HepG2 (cell line): Measurements from ENCODE around the gene ENDOD1. TPM values are rescaled to one million over a fixed set of nuclear protein-coding genes. Genes with fewer than 3 reads are reported as not detected.

Source experiments
- AHR ChIP-seq: IDR thresholded peaks from 2 replicates; pipeline ENCODE4 v1.6.1; 2018; ENCODE audit warnings: missing genetic modification reagents, missing compliant biosample characterization
- ATF6 ChIP-seq: sonication (generic); formaldehyde crosslinking; conservative IDR thresholded peaks from 2 replicates; pipeline ENCODE4 v1.4.0; 2020; ENCODE audit warnings: missing genetic modification reagents
- BRCA1 ChIP-seq: sonication (generic); formaldehyde crosslinking; IDR thresholded peaks from 2 replicates; pipeline ENCODE4 v1.4.0; 2020; ENCODE audit warnings: missing genetic modification reagents
- GLMP ChIP-seq: sonication (generic); formaldehyde crosslinking; IDR thresholded peaks from 2 replicates; pipeline ENCODE4 v1.9.0; 2021; ENCODE audit warnings: missing genetic modification reagents, mild to moderate bottlenecking, borderline replicate concordance
- HCFC1 ChIP-seq: fragments of 150-350 bp; IDR thresholded peaks from 2 replicates; pipeline ENCODE4 v1.6.1; 2014; ENCODE audit warnings: low read depth, low read length
- KDM4B ChIP-seq: sonication (generic); formaldehyde crosslinking; IDR thresholded peaks from 2 replicates; pipeline ENCODE4 v1.4.0; 2020; ENCODE audit warnings: missing genetic modification reagents
- KMT2B ChIP-seq: IDR thresholded peaks from 2 replicates; pipeline ENCODE4 v1.6.1; 2016; ENCODE audit warnings: missing genetic modification reagents, missing compliant biosample characterization
- PLSCR1 ChIP-seq: sonication (generic); formaldehyde crosslinking; IDR thresholded peaks from 2 replicates; pipeline ENCODE4 v1.5.0; 2020; ENCODE audit warnings: missing genetic modification reagents, mild to moderate bottlenecking, borderline replicate concordance
- POLR2AphosphoS2 ChIP-seq: IDR thresholded peaks from 2 replicates; pipeline ENCODE4 v1.6.1; 2011; ENCODE audit warnings: low read depth, low read length, improper control_type of control experiment
- RAD21 ChIP-seq: fragments of 450-650 bp; formaldehyde crosslinking; IDR thresholded peaks from 2 replicates; pipeline ENCODE4 v1.5.0; 2020; ENCODE audit warnings: mild to moderate bottlenecking
- SAP130 ChIP-seq: IDR thresholded peaks from 2 replicates; pipeline ENCODE4 v1.6.1; 2016; ENCODE audit warnings: low read depth
- TBX2 ChIP-seq: sonication (generic); formaldehyde crosslinking; IDR thresholded peaks from 2 replicates; pipeline ENCODE4 v1.5.0; 2020; ENCODE audit warnings: missing genetic modification reagents, mild to moderate bottlenecking, borderline replicate concordance
- ZNF138 ChIP-seq: sonication (generic); formaldehyde crosslinking; IDR thresholded peaks from 2 replicates; pipeline ENCODE4 v1.5.0; 2020; ENCODE audit warnings: mild to moderate bottlenecking, low read depth, missing genetic modification reagents
- ZNF446 ChIP-seq: sonication (generic); formaldehyde crosslinking; IDR thresholded peaks from 2 replicates; pipeline ENCODE4 v1.5.0; 2020; ENCODE audit warnings: mild to moderate bottlenecking, missing genetic modification reagents
- ZNF484 ChIP-seq: sonication (generic); formaldehyde crosslinking; IDR thresholded peaks from 2 replicates; pipeline ENCODE4 v1.5.1; 2020; ENCODE audit warnings: mild to moderate bottlenecking, low read depth, missing genetic modification reagents, borderline replicate concordance
- ZNF496 ChIP-seq: sonication (generic); formaldehyde crosslinking; IDR thresholded peaks from 2 replicates; pipeline ENCODE4 v1.8.1; 2023; ENCODE audit warnings: mild to moderate bottlenecking, moderate library complexity, missing genetic modification reagents; ENCODE audit not compliant: insufficient replicate concordance
- ZNF546 ChIP-seq: sonication (generic); formaldehyde crosslinking; conservative IDR thresholded peaks from 2 replicates; pipeline ENCODE4 v1.8.1; 2023; ENCODE audit warnings: mild to moderate bottlenecking, missing genetic modification reagents
- ZNF569 ChIP-seq: sonication (generic); formaldehyde crosslinking; IDR thresholded peaks from 2 replicates; pipeline ENCODE4 v1.5.0; 2020; ENCODE audit warnings: mild to moderate bottlenecking, missing genetic modification reagents, moderate library complexity, borderline replicate concordance
- polyA plus RNA-seq, 8 experiments: library from polyadenylated mRNA; depleted of rRNA in 3 of 8; stranded (reverse) in 7 of 8; unstranded in 1 of 8; fragments of >200 nt; fragmentation: Illumina TruSeq in 4 of 8; extraction: Trizol in 4 of 8; gene quantifications; 2 replicates each; pipeline versions ENCODE4 v1.2.1 to v1.2.3, GENCODE V29; 2011 to 2016; ENCODE audit warnings: low read depth in 4 of 8, missing spikeins in 1 of 8, mixed read lengths in 1 of 8; ENCODE audit not compliant: insufficient read depth in 1 of 8
- total RNA-seq, 5 experiments: library from RNA; depleted of rRNA; stranded (reverse); fragments of >200 nt; fragmentation: Illumina TruSeq; extraction: Trizol; gene quantifications; 2 replicates each; pipeline ENCODE4 v1.2.3, GENCODE V29; 2016; ENCODE audit warnings: low read depth in 1 of 5
- TF ChIP-seq, protein P1 (sequence below): sonication (generic); formaldehyde crosslinking; IDR thresholded peaks from 2 replicates; pipeline ENCODE4 v1.5.1; 2020; ENCODE audit warnings: mild to moderate bottlenecking, missing genetic modification reagents

The ENDOD1 gene
- total and polyA plus RNA-seq, 2 of the 13 experiments (the other 11 are each of a cell fraction or from before 2014, with no cell fraction given): 2.0 to 6.8 TPM

GRCh38 chr11:95089620-95090542 lies at the start of gene ENDOD1 (continued):
- no peak for TF ChIP-seq RAD21 (CRISPR knock-in tag)
- no peak for TF ChIP-seq ATF6 (CRISPR knock-in tag)
- TF ChIP-seq BRCA1 (CRISPR knock-in tag): no peak
- TF ChIP-seq ZNF569 (CRISPR knock-in tag): no peak
- TF ChIP-seq POLR2AphosphoS2: no peak
- peak; percentile 24; the same call in 1 of the 2 replicates for TF ChIP-seq SAP130 (CRISPR knock-in tag)
- TF ChIP-seq GLMP: no peak
- TF ChIP-seq ZNF496: no peak
- no peak for TF ChIP-seq PLSCR1 (CRISPR knock-in tag)
- no peak for TF ChIP-seq KDM4B (CRISPR knock-in tag)
- no peak for TF ChIP-seq AHR (CRISPR knock-in tag)
- no peak for TF ChIP-seq TBX2 (CRISPR knock-in tag)
- no peak for TF ChIP-seq ZNF446 (CRISPR knock-in tag)
- TF ChIP-seq HCFC1: no peak
- TF ChIP-seq KMT2B (CRISPR knock-in tag): no peak
- no peak for TF ChIP-seq ZNF484 (CRISPR knock-in tag)
- TF ChIP-seq, protein P1, sequence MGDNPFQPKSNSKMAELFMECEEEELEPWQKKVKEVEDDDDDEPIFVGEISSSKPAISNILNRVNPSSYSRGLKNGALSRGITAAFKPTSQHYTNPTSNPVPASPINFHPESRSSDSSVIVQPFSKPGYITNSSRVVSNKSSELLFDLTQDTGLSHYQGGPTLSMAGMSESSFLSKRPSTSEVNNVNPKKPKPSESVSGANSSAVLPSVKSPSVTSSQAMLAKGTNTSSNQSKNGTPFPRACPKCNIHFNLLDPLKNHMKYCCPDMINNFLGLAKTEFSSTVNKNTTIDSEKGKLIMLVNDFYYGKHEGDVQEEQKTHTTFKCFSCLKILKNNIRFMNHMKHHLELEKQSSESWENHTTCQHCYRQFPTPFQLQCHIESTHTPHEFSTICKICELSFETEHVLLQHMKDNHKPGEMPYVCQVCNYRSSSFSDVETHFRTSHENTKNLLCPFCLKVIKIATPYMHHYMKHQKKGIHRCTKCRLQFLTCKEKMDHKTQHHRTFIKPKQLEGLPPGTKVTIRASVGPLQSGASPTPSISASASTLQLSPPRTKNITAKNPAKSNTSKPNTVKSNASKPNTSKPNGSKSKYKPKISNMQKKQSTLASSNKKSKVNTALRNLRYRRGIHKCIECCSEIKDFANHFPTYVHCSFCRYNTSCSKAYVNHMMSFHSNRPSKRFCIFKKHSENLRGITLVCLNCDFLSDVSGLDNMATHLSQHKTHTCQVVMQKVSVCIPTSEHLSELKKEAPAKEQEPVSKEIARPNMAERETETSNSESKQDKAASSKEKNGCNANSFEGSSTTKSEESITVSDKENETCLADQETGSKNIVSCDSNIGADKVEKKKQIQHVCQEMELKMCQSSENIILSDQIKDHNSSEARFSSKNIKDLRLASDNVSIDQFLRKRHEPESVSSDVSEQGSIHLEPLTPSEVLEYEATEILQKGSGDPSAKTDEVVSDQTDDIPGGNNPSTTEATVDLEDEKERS: no peak
- TF ChIP-seq ZNF546 (CRISPR knock-in tag): no peak
- no peak for TF ChIP-seq ZNF138 (CRISPR knock-in tag)
